HG02970 (cell line): Measurements from ENCODE around the gene TTC34.

Experiments
- ATAC-seq: cut with Tn5 transposase; IDR thresholded peaks from one replicate; pipeline ENCODE4 v1.9.1; 2021; ENCODE audit warnings: mild to moderate bottlenecking, moderate library complexity, moderate number of reproducible peaks; ENCODE audit not compliant: unreplicated experiment, low FRiP score

The TTC34 gene

GRCh38 chr1:2801535-2802291, at the start of gene TTC34:
TSS of gene TTC34 (minus strand) at chr1:2801693. CDS start at chr1:2800827, 866 bp downstream.
- ATAC-seq = no peak

GRCh38 chr1:2850502-2850901, 49.0 kb upstream of the TTC34 start:
- ATAC-seq = no peak

- ATAC-seq = no peak
Measured at GRCh38 chr1:2848006-2848670, 46.6 kb upstream of the TTC34 start.

GRCh38 chr1:2847086-2847985, 45.8 kb upstream of the TTC34 start:
- no peak for ATAC-seq

GRCh38 chr1:2845869-2846268, 44.4 kb upstream of the TTC34 start:
- ATAC-seq = no peak

- ATAC-seq = no peak
Measured at GRCh38 chr1:2840036-2840809, 38.7 kb upstream of the TTC34 start.

GRCh38 chr1:2837823-2838222, 36.3 kb upstream of the TTC34 start:
- no peak for ATAC-seq

GRCh38 chr1:2837316-2837715, 35.8 kb upstream of the TTC34 start:
- ATAC-seq = no peak

GRCh38 chr1:2836333-2836970, 35.0 kb upstream of the TTC34 start:
- no peak for ATAC-seq

GRCh38 chr1:2835650-2836159, 34.2 kb upstream of the TTC34 start:
- ATAC-seq = no peak

GRCh38 chr1:2834741-2835564, 33.5 kb upstream of the TTC34 start:
- no peak for ATAC-seq

- no peak for ATAC-seq
Measured at GRCh38 chr1:2834146-2834475, 32.6 kb upstream of the TTC34 start.

- no peak for ATAC-seq
Measured at GRCh38 chr1:2833454-2834145, 32.1 kb upstream of the TTC34 start.

GRCh38 chr1:2832506-2833453, 31.3 kb upstream of the TTC34 start:
- ATAC-seq = no peak

- no peak for ATAC-seq
Measured at GRCh38 chr1:2831596-2832212, 30.2 kb upstream of the TTC34 start.

- no peak for ATAC-seq
Measured at GRCh38 chr1:2830761-2831425, 29.4 kb upstream of the TTC34 start.
